ENCODE data around the gene S100A8. TPM values are rescaled to one million over a fixed set of nuclear protein-coding genes. Genes with fewer than 3 reads are reported as not detected.

S100A8 gene
- not detected for total RNA-seq (2021; ENCODE audit: unreplicated experiment)
- polyA plus RNA-seq (2012; ENCODE audit: insufficient read length): not detected
- not detected for Bru-seq, nascent RNA
- BruChase-seq, experiment 1, labeled RNA remaining after a 2-hour chase: not detected
- not detected for BruChase-seq, experiment 2, labeled RNA remaining after a 6-hour chase
- long read RNA-seq: 0 reads

GRCh38 chr1:153390938-153391710 lies at the start of gene S100A8:
Gene S100A8, minus strand, starts transcription at chr1:153391073. Its CDS starts 538 bp downstream, at chr1:153390535.
- BruUV-seq (replicated peaks): no TSS peak
- ATAC-seq (no peak), DNase-seq (ENCODE audit: low read depth, low spot score) (no peak)
- CTCF ChIA-PET: no interaction called here
- Histone ChIP-seq H3K4me3 (ENCODE audit: low read depth in 2 of 2, low read length in 2 of 2) (no peak within 1 kb of the TSS), H3K9me3 (ENCODE audit: control insufficient read depth, insufficient read depth, low read depth, low read length) (no peaks in the 10 kb centered on the region), H3K4me1 (ENCODE audit: control insufficient read depth, insufficient read depth, low read length) (no peaks in the 10 kb centered on the region), H3K27me3 (ENCODE audit: control insufficient read depth, insufficient read depth, low read length) (peaks cover 8% of the 10 kb centered on the region), H3K36me3 (ENCODE audit: control insufficient read depth, insufficient read depth, low read length) (no peaks in the 10 kb centered on the region), H3K27ac (ENCODE audit: low read length) (no peak within 1 kb of the TSS)
- TF ChIP-seq POLR2AphosphoS5 (IDR thresholded peaks at IDR 0.05; ENCODE audit: low read depth, low read length) (no peak), TCF7L2 (IDR thresholded peaks at IDR 0.05; ENCODE audit: low read depth, low read length) (no peak), SIN3A (IDR thresholded peaks at IDR 0.05; ENCODE audit: borderline replicate concordance, insufficient read depth, low read depth, low read length) (no peak), REST (IDR thresholded peaks at IDR 0.05; ENCODE audit: insufficient read depth in 1 of 2, low read depth in 2 of 2, low read length in 1 of 2) (no peak), CTCF (IDR thresholded peaks at IDR 0.05) (no peak)
- intact Hi-C loops (cut with micrococcal nuclease; ENCODE audit: unreplicated experiment): no loop called here
- in situ Hi-C loops (cut with HindIII; ENCODE audit: low pct_unique_long_range_greater_than_20kb, low sequenced_read_pairs): no loop called here
- POLR2A ChIA-PET: no interaction called here

- TF ChIP-seq TCF7L2 (IDR thresholded peaks at IDR 0.05; ENCODE audit: low read depth, low read length): no peak
- TF ChIP-seq REST (IDR thresholded peaks at IDR 0.05; ENCODE audit: insufficient read depth in 1 of 2, low read depth in 2 of 2, low read length in 1 of 2): no peak
- TF ChIP-seq SIN3A (IDR thresholded peaks at IDR 0.05; ENCODE audit: borderline replicate concordance, insufficient read depth, low read depth, low read length): no peak
- no peak for TF ChIP-seq POLR2AphosphoS5 (IDR thresholded peaks at IDR 0.05; ENCODE audit: low read depth, low read length)
- no peak for TF ChIP-seq CTCF (IDR thresholded peaks at IDR 0.05)
- Histone ChIP-seq H3K27ac (ENCODE audit: low read length) (no peak overlapping the region), H3K4me1 (ENCODE audit: control insufficient read depth, insufficient read depth, low read length) (no peaks in the 10 kb centered on the region), H3K9me3 (ENCODE audit: control insufficient read depth, insufficient read depth, low read depth, low read length) (no peaks in the 10 kb centered on the region), H3K36me3 (ENCODE audit: control insufficient read depth, insufficient read depth, low read length) (no peaks in the 10 kb centered on the region), H3K27me3 (ENCODE audit: control insufficient read depth, insufficient read depth, low read length) (peaks cover 4% of the 10 kb centered on the region; the same call in 1 of the 2 replicates), H3K4me3 (ENCODE audit: low read depth in 2 of 2, low read length in 2 of 2) (no peak overlapping the region)
- no peak for DNase-seq (ENCODE audit: low read depth, low spot score)
- CTCF ChIA-PET: no interaction called here
- POLR2A ChIA-PET: no interaction called here
- BruUV-seq (replicated peaks): no TSS peak
- intact Hi-C loops (cut with micrococcal nuclease; ENCODE audit: unreplicated experiment): no loop called here
- in situ Hi-C loops (cut with HindIII; ENCODE audit: low pct_unique_long_range_greater_than_20kb, low sequenced_read_pairs): no loop called here
- no peak for ATAC-seq
Measured at GRCh38 chr1:153439273-153439672, 48.4 kb upstream of the S100A8 start.
